ENCODE results near the gene PRPF40A.

GRCh38 chr2:152655880-152656279, 61.4 kb downstream of the PRPF40A start:
- TF ChIP-seq POLR2A (IDR thresholded peaks at IDR 0.05; ENCODE audit: low read length), result no peak
- no peak for TF ChIP-seq GATA1 (IDR thresholded peaks at IDR 0.05; ENCODE audit: low read depth, low read length)

Data from erythroblast (primary cell).